ENCODE data around the gene ZNF780B.

DNA sequence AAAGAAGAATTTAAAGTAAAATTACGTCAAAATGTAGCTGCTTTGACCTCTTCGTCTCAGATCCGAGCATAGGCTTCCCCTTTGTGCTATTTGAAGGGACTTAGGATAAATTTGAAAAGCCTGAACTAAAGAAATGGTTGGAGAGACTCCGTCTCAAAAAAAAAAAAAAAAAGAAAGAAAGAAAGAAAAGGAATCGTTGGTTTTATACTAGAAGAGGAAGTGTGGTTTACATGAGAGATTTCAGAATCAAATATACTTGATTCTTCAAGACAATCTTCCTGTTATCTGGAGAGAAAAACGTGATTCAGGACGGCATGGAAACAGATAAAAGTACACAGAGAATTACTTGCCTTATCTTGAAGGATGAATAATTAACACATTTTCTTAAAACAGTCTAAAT is 474 bp upstream of the ZNF780B start:
- TF ChIP-seq SUZ12 (IDR thresholded peaks at IDR 0.05; ENCODE audit: extremely low read depth, insufficient read depth, insufficient read length) (no peak), YY1 (IDR thresholded peaks at IDR 0.05; ENCODE audit: insufficient read depth, insufficient read length) (no peak), ZNF274 (IDR thresholded peaks at IDR 0.05; ENCODE audit: low read depth, low read length) (no peak)
